SU-DHL-6 (cell line): ENCODE data around the gene COL17A1.

Experiments used
- CTCF ChIP-seq: fragments of 200-600 bp; sonication (generic); IDR thresholded peaks from one replicate; pipeline ENCODE4 v1.5.1; 2017; ENCODE audit warnings: antibody characterized with exemption, mild to moderate bottlenecking, low read length, moderate library complexity; ENCODE audit not compliant: insufficient read depth, poor library complexity, severe bottlenecking
- EZH2phosphoT487 ChIP-seq: fragments of 200-600 bp; sonication (generic), shearing (Covaris generic); conservative IDR thresholded peaks from 2 replicates; pipeline ENCODE4 v1.6.1; 2018; ENCODE audit warnings: mild to moderate bottlenecking, antibody characterized with exemption, low read length, moderate library complexity, mixed read lengths

GRCh38 chr10:104045151-104046089 lies 40.3 kb downstream of the COL17A1 start:
- TF ChIP-seq CTCF (no peak), EZH2phosphoT487 (no peak)
